ENCODE results near the gene PET117. TPM values are rescaled to one million over a fixed set of nuclear protein-coding genes. Genes with fewer than 3 reads are reported as not detected.
"Not testable (repeated sequence)": the region's sequence is repeated elsewhere in the genome, so short reads cannot be mapped to it uniquely, and the experiment has no call there.

Gene PET117, protein sequence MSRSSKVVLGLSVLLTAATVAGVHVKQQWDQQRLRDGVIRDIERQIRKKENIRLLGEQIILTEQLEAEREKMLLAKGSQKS
- 6.1 TPM for total RNA-seq

GRCh38 chr20:18137412-18138265, at the start of gene PET117, which contains the start of gene KAT14:
PET117 (plus strand) TSS chr20:18137863; CDS start chr20:18137956, 93 bp downstream.
KAT14 (plus strand) TSS chr20:18137863; CDS start chr20:18142661, 4,798 bp downstream.
- peak in 1 of 2 donors; percentile 88 for DNase-seq (ENCODE audit: extremely low spot score in 2 of 2)
- TF ChIP-seq, protein P1, sequence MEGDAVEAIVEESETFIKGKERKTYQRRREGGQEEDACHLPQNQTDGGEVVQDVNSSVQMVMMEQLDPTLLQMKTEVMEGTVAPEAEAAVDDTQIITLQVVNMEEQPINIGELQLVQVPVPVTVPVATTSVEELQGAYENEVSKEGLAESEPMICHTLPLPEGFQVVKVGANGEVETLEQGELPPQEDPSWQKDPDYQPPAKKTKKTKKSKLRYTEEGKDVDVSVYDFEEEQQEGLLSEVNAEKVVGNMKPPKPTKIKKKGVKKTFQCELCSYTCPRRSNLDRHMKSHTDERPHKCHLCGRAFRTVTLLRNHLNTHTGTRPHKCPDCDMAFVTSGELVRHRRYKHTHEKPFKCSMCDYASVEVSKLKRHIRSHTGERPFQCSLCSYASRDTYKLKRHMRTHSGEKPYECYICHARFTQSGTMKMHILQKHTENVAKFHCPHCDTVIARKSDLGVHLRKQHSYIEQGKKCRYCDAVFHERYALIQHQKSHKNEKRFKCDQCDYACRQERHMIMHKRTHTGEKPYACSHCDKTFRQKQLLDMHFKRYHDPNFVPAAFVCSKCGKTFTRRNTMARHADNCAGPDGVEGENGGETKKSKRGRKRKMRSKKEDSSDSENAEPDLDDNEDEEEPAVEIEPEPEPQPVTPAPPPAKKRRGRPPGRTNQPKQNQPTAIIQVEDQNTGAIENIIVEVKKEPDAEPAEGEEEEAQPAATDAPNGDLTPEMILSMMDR (IDR thresholded peaks at IDR 0.05): no peak
- TF ChIP-seq POLR2AphosphoS5 (IDR thresholded peaks at IDR 0.05; ENCODE audit: insufficient read depth in 1 of 2, low read depth in 1 of 2) (peak; percentile 50 to 73), POLR2A (IDR thresholded peaks at IDR 0.05) (peak in 1 of 2 donors; percentile 19)
- H3K27ac ChIP-seq: peak within 1 kb of the TSS; percentile 85
- H3K27me3 ChIP-seq: no peaks in the 10 kb centered on the region
- peaks cover 33% of the 10 kb centered on the region for H3K4me1 ChIP-seq
- intact Hi-C loops (cut with DNase I): no loop called here
- peak within 1 kb of the TSS; percentile 82 to 88 for H3K4me3 ChIP-seq
- no peaks in the 10 kb centered on the region for H3K9me3 ChIP-seq
- no peaks in the 10 kb centered on the region for H3K36me3 ChIP-seq

DNA sequence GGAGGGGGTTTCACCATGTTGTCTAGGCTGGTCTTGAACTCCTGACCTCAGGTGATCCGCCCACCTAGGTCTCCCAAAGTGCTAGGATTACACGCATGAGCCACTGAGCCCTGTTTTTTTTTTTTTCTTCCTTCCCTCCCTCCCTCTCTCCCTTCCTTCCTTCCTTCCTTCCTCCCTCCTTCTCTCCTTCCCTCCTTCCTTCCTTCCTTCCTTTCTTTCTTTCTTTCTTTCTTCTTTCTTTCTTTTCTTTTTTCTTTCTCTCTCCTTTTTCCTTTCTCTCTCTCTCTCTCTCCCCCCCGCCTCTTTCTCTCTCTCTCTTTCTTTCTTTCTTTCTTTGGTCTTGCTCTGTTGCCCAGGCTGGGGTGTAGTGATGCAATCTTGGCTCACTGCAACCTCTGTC, 49.4 kb upstream of the PET117 start:
- H3K27me3 ChIP-seq; DNase-seq (ENCODE audit: extremely low spot score in 2 of 2); H3K4me1 ChIP-seq; H3K4me3 ChIP-seq; intact Hi-C loops (cut with DNase I); H3K27ac ChIP-seq; H3K36me3 ChIP-seq; H3K9me3 ChIP-seq: not testable (repeated sequence)

DNA sequence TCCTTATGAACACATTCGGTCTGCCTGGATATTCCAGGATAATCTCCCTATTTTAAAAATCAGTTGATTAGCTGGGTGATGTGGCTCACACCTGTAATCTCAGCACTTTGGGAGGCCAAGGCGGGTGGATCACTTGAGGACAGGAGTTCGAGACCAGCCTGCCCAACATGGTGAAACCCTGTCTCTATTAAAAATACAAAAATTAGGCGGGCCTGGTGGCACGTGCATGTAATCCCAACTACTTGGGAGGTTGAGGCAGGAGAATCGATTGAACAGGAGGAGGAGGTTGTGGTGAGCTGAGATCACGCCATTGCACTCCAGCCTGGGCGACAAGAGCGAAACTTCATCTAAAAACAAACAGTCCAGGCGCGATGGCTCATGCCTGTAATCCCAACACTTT, 48.8 kb upstream of the PET117 start:
- H3K4me1 ChIP-seq; H3K9me3 ChIP-seq; DNase-seq (ENCODE audit: extremely low spot score in 2 of 2); H3K36me3 ChIP-seq; H3K4me3 ChIP-seq; intact Hi-C loops (cut with DNase I); H3K27ac ChIP-seq; H3K27me3 ChIP-seq: not testable (repeated sequence)

DNA sequence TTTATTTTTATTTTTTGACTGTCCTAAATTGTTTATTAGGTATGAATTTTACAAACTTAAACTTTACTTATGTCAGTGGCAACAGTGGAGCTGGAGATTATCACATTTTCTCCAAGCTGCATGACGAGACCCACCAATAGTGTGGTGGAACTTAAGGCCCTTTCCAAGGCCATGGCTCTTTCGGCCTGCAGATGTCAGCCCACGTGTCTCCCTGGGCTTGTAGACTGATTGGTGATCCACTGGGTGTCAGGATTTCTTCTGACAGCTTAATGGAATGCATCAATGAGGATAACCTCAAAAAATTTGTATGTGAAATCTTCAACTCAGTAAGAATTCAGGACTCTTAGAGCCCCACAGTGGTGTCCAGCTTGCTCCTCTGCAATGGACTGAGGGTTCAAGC, 47.6 kb upstream of the PET117 start:
- no peak for DNase-seq (ENCODE audit: extremely low spot score in 2 of 2)
- H3K9me3 ChIP-seq: no peaks in the 10 kb centered on the region
- H3K36me3 ChIP-seq: no peaks in the 10 kb centered on the region
- H3K27ac ChIP-seq: no peak overlapping the region
- TF ChIP-seq POLR2AphosphoS5 (IDR thresholded peaks at IDR 0.05; ENCODE audit: insufficient read depth in 1 of 2, low read depth in 1 of 2) (no peak), POLR2A (IDR thresholded peaks at IDR 0.05) (no peak)
- TF ChIP-seq, protein P1 (IDR thresholded peaks at IDR 0.05): no peak
- H3K4me3 ChIP-seq: no peak overlapping the region
- no peaks in the 10 kb centered on the region for H3K4me1 ChIP-seq
- intact Hi-C loops (cut with DNase I): no loop called here
- no peaks in the 10 kb centered on the region for H3K27me3 ChIP-seq

DNA sequence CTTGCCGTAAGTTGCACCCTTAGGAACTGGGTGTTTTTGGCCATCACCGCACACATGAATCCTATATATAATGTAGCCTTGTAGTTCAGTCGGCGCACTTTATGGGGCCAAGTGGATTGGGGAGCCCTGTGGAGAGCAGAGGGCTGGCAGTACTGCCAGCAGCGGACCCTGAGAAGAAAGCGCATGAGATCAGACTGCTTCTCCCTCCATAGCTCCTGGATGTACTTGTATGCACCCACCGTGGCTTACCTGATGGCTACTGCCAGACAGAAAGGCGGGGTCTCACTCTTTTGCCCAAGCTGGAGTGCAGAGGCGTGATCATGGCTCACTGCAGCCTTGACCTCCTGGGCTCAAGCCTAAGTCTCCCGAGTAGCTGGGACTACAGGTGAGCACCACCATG, 47.2 kb upstream of the PET117 start:
- DNase-seq (ENCODE audit: extremely low spot score in 2 of 2): no peak
- no peak overlapping the region for H3K4me3 ChIP-seq
- no peaks in the 10 kb centered on the region for H3K9me3 ChIP-seq
- intact Hi-C loops (cut with DNase I): no loop called here
- H3K27me3 ChIP-seq: no peaks in the 10 kb centered on the region
- no peaks in the 10 kb centered on the region for H3K36me3 ChIP-seq
- no peaks in the 10 kb centered on the region for H3K4me1 ChIP-seq
- no peak overlapping the region for H3K27ac ChIP-seq
- TF ChIP-seq POLR2A (IDR thresholded peaks at IDR 0.05): no peak
- TF ChIP-seq, protein P1 (IDR thresholded peaks at IDR 0.05): no peak
- TF ChIP-seq POLR2AphosphoS5 (IDR thresholded peaks at IDR 0.05; ENCODE audit: insufficient read depth in 1 of 2, low read depth in 1 of 2): no peak

DNA sequence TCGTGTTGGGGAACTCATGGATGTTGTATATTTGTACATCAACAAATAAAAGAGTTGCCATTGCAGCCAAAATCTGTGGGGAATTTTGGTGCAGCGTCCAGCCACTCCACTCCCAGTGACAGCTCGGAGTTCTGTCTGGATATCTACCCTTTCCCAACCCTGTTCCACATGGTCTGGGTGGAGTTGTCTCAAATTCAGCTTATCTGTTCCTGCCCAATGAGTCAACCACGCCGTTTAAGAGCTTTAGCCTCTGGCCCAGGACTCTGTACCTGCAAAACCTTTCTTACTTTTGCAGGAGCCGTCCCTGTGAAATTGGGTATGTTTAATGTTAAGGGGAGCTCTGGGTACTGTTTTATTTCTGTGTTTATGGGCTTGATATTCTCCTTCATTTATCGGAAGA, 46.0 kb upstream of the PET117 start:
- intact Hi-C loops (cut with DNase I): no loop called here
- DNase-seq (ENCODE audit: extremely low spot score in 2 of 2): no peak
- H3K36me3 ChIP-seq: no peaks in the 10 kb centered on the region
- no peak overlapping the region for H3K4me3 ChIP-seq
- H3K27ac ChIP-seq: no peak overlapping the region
- H3K27me3 ChIP-seq: no peaks in the 10 kb centered on the region
- TF ChIP-seq POLR2AphosphoS5 (IDR thresholded peaks at IDR 0.05; ENCODE audit: insufficient read depth in 1 of 2, low read depth in 1 of 2): no peak
- TF ChIP-seq, protein P1 (IDR thresholded peaks at IDR 0.05): no peak
- TF ChIP-seq POLR2A (IDR thresholded peaks at IDR 0.05): no peak
- H3K9me3 ChIP-seq: no peaks in the 10 kb centered on the region
- H3K4me1 ChIP-seq: no peaks in the 10 kb centered on the region
